HTERT RPE-1 (cell line): ENCODE measurements around the gene ZNF710.

ENCODE experiments used
- in situ Hi-C: fragments of 300-500 bp; cut with MboI; formaldehyde crosslinking; loops from 4 replicates; pipeline ENCODE4 v1.14.3; 2020; ENCODE audit warnings: low sequenced_read_pairs

Gene ZNF710

GRCh38 chr15:89993349-89993748, 7.8 kb upstream of the ZNF710 start:
- in situ Hi-C loops, result no loop called here

DNA sequence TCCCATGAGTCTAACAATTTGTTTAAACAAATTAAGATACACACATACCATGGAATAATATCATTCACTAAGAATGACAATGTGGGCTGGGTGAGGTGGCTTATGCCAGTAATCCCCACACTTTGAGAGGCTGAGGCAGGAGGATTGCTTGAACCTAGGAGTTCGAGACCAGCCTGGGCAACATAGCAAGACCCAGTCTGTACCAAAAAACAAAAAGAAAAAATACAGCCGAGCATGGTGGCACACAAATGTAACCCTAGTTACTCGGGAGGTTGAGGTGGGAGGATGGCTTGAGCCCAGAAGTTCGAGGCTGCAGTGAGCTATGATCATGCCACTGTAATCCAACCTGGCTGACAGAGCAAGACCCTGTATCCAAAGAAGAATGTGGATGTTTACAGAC, 4.0 kb upstream of the ZNF710 start:
- in situ Hi-C loops, result no loop called here

DNA sequence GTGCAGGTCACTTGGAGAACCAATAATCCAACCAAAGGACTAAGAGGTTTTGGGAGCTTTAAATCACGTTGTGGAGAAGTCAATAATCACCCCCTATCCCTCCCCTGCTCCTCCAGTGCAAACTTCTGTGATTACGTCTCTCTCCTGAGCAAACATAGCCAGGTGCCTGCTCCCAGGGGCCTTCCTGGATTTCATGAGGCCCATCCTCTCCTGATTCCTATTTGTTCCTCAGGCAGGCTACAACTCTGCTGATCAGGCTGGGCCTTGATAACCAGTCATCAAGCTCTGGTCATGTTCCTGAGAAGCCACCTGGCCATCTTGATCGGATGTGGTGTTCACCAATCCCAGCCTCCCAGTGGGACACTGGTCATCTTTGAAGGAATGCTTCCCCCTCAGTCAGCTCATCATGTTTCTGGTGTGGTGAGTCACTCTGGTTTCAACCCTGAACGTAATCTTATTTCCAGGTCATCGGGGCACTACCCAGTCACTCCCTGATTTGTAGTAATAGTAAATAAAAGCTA, 2.9 kb upstream of the ZNF710 start:
- in situ Hi-C loops, result no loop called here

GRCh38 chr15:89998923-89999675, 2.0 kb upstream of the ZNF710 start:
- in situ Hi-C loops, result no loop called here

DNA sequence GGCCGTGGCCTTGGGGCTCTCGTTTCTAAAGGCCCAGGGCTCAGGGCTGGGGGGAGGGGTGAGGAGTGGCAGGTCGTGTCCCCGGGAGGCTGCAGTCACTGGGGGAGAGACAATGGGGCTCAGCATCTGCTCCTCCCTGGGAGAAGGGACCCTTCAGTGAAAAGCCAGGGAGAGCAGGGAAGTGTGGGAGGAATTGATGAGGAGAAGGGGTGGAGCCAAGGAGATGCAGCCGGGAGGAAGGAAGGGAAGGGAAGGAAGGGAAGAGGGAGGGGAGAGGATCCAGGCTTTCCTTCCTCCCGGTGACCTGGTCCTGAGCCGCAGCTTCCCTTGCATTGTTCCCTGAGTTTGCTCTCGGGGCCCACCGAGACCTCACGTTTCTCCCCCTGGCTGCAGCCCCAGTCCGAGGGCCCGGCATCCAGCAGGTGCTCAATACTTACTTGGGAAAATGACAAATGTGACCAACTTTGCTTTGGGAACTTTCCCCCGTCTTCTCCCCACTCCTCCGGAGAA, 1.4 kb upstream of the ZNF710 start:
- in situ Hi-C loops, result no loop called here

DNA sequence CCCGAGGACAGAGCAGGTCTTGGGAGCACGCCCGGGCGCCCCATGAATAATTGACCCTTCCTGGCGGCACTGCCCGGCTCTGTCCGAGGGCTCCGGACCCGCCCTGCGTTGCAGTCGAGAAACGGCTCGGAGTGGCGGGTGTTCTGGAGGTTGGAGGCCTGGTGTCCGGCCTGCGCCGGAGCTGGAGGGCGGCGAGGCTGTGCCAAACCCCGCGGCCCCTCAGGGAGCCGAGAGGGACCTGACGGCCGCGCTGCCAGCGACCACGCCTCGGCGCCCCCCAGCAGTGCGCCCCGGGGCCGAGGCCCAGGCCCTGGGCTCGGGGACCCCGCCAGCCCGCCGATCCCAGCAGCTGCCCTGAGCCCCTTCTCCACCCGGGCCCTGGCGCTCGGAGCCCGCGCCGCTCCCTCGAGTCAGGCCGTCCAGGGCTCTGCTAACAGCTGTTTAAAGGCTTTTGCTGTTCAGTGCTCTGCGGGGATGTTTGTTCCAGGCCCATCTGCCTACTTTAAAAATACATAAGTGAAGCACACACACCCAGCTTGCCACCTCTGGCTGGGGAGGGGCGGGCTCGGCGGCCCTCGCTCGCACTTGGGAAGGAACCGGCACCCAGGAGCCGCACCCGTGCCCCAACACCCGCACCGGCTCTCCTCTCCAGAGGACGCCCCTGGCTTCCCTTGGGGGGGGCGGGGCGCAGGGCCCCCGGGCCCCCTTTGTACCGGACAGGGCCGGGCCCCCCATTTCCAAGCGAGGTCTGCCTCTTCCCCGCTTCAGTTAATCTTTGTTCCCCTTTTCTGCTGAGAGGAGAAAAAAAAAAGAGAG, 730 bp upstream of the ZNF710 start:
- in situ Hi-C loops, result no loop called here

DNA sequence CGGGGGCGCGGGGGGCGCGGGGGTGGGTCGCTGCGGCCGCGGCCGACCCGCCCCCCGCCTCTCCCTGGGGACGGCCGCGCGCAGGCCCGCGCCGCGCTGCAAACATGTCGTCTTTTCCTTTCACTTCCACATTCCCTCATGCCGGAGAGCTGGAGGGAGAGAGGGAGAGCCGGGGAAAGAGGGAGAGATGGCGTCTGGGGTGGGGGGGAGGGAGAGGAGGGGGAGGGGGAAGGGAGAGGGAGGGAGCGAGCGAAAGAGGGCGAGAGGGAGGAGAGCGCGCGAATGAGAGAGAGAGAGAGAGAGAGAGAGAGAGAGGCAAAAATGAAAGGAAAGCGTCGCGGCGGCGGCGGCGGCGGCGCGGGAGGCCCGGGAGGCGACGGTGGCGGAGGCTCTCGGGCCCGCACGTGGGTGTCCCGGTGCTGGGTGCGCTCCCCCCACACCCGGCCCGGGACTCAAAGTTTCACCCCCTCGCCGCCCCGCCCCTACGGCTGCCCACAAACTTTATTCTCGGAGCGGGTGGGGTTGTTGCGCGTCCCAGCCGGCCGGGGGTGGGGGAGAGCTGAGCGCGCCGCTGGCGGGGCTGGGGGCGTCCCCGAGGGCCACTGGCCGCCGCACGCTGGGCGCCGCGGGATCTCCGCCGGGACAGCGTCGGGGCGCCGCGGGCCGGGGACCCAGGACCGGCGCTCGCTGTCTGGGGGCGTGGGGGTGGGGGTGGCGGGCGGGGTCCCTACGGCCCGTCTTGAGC, 731 bp downstream of the ZNF710 start:
- in situ Hi-C loops, result no loop called here

GRCh38 chr15:90002428-90002844, 1.3 kb downstream of the ZNF710 start:
- in situ Hi-C loops, result no loop called here

DNA sequence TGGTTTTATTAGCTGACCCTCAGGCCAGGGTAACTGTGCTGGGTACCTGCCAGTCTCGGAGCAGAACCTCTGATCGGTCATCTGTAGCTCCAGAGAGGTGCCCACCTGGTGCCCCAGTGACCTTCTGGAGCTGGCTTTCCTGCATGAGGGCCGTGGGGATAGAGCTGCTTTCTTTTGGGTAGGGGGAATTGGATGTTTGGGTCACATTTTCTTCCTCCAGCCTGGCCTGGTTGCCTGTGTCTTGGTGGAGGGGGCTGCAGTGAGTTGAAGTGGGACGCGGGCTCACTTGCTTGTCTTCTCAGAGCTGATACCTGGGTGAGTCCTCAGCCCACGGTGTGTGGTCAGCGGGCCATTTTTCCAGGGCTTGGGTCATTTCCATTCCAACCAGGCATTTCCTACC, 2.6 kb downstream of the ZNF710 start:
- in situ Hi-C loops, result no loop called here

- in situ Hi-C loops, result no loop called here
These were observed 3.1 kb downstream of the ZNF710 start for GRCh38 chr15:90004252-90004651.

- in situ Hi-C loops, result no loop called here
These were observed 3.5 kb downstream of the ZNF710 start for GRCh38 chr15:90004671-90005070.

GRCh38 chr15:90006217-90007075, 5.3 kb downstream of the ZNF710 start:
- in situ Hi-C loops, result no loop called here

DNA sequence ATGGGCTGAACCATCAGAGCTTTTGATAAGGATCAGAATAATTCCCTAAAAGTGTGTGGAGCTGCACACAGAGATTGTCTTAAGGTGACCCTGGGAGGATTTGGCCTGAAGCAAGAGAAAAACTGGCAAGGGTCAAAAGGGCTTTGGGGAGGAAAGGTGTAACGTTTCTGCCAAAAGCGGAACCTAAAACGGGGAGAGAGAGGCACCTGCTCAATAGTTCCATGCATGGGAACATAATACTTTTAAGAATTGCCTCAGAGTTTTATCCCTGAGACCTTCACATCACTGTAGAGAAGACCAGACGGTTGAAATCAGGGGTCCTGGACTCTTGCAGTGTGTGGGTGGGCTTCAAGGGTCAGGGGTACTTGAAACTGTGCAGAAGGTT, 5.9 kb downstream of the ZNF710 start:
- in situ Hi-C loops, result no loop called here

- in situ Hi-C loops, result no loop called here
These were observed 7.5 kb downstream of the ZNF710 start for GRCh38 chr15:90008607-90009006.

DNA sequence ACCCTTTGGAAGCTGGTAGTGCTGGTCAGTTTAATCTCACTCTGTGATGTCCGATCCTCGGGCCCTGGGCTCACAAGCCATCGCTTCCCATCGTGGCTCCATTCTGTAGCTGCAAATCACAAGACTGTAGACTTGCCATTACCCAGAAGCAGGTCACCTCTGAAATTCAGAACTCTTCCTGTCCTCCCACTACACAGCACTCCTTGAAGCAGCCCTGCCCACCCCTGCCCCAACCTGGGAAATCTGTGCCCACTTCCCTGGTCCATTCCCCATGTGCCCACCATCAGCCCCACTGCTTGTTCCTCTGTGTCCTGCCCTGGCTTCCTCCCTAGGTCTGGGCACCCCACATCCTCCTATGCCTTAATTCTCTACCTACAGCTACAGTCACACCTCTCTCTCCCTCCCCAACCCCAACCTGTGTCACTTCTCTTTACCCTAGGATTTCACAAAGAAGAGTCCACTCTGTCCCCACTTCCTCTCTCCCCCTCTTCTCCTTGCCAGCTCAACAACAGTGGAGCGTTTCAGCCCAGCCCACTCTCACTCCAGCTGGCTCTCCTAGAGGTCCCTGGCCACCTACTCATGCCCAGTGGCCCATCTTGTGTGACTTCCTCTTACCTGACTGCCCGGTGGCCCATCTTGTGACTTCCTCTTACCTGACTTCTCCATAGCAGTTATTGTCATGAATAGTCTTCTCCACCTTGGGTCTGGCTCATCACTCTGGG, 8.3 kb downstream of the ZNF710 start:
- in situ Hi-C loops, result no loop called here

- in situ Hi-C loops, result no loop called here
These were observed 10.6 kb downstream of the ZNF710 start for GRCh38 chr15:90011705-90012104.

GRCh38 chr15:90013503-90013937, 12.4 kb downstream of the ZNF710 start:
- in situ Hi-C loops, result no loop called here

- in situ Hi-C loops, result no loop called here
These were observed 14.2 kb downstream of the ZNF710 start for GRCh38 chr15:90015294-90015693.

DNA sequence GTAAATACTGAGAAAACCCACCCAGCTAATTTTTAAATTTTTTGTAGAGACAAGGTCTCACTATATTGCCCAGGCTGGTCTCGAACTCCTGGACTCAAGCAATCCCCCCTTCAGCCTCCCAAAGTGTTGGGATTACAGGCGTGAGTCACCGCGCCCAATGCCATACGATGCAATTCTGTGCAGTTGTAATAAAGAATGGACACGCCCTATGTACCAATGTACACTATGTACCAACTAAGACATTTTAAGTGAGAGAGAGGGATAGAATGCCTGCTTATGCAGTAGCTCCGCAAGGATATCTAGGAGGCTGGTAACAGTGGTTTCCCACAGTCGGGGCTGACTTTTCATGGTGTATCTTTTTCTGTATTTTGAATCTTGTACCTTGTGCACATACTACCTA, 14.6 kb downstream of the ZNF710 start:
- in situ Hi-C loops, result no loop called here

- in situ Hi-C loops, result no loop called here
These were observed 15.6 kb downstream of the ZNF710 start for GRCh38 chr15:90016721-90017120.
